Stomach (tissue), 4 donors: ENCODE measurements around the gene ARL13B.

Experiments used
- CTCF ChIP-seq, 7 experiments: fragments of 450-650 bp in 4 of 7; fragments of 200-600 bp in 3 of 7; sonication (generic) in 3 of 7; IDR thresholded peaks; one replicate each; pipeline ENCODE4 v1.5.1; 2016 to 2019; ENCODE audit warnings: antibody characterized with exemption in 7 of 7, control low read depth in 2 of 7, mild to moderate bottlenecking in 1 of 7
- POLR2A ChIP-seq, 4 donors: fragments of 450-650 bp; IDR thresholded peaks; one replicate each; pipeline ENCODE4 v1.6.1; 2016; ENCODE audit warnings: antibody characterized with exemption in 4 of 4, control low read depth in 2 of 4, mild to moderate bottlenecking in 1 of 4, moderate library complexity in 1 of 4
- POLR2AphosphoS5 ChIP-seq, 3 donors: sonication (generic); formaldehyde crosslinking; IDR thresholded peaks; one replicate each; pipeline ENCODE4 v1.6.1; 2016; ENCODE audit warnings: antibody characterized with exemption in 3 of 3

- no peak for TF ChIP-seq CTCF (IDR thresholded peaks at IDR 0.05)
- TF ChIP-seq POLR2A (IDR thresholded peaks at IDR 0.05) = no peak
- no peak for TF ChIP-seq POLR2AphosphoS5 (IDR thresholded peaks at IDR 0.05)
Measured at GRCh38 chr3:94011233-94011711, 31.3 kb downstream of the ARL13B start.
